Measurements from ENCODE around the gene EFEMP1. TPM values are rescaled to one million over a fixed set of nuclear protein-coding genes. Genes with fewer than 3 reads are reported as not detected.

Gene EFEMP1
- polyA plus RNA-seq, 1 experiment = 1,148 TPM

- DNase-seq (ENCODE audit: low read depth) = no peak
- TF ChIP-seq, protein P1, sequence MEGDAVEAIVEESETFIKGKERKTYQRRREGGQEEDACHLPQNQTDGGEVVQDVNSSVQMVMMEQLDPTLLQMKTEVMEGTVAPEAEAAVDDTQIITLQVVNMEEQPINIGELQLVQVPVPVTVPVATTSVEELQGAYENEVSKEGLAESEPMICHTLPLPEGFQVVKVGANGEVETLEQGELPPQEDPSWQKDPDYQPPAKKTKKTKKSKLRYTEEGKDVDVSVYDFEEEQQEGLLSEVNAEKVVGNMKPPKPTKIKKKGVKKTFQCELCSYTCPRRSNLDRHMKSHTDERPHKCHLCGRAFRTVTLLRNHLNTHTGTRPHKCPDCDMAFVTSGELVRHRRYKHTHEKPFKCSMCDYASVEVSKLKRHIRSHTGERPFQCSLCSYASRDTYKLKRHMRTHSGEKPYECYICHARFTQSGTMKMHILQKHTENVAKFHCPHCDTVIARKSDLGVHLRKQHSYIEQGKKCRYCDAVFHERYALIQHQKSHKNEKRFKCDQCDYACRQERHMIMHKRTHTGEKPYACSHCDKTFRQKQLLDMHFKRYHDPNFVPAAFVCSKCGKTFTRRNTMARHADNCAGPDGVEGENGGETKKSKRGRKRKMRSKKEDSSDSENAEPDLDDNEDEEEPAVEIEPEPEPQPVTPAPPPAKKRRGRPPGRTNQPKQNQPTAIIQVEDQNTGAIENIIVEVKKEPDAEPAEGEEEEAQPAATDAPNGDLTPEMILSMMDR (IDR thresholded peaks at IDR 0.05; ENCODE audit: insufficient read depth, low read depth, low read length) = no peak
- ChIA-PET POLR2A (no interaction called here), CTCF (interaction anchor here (0.7 to 1.3 kb wide), 6 partner anchors 14 to 42 kb away, joined by 3 to 5 read pairs (median 4); no protein-coding TSS in a partner anchor)
- Histone ChIP-seq H3K36me3 (ENCODE audit: control insufficient read depth, insufficient read depth, low read length) (no peaks in the 10 kb centered on the region), H3K27me3 (ENCODE audit: control insufficient read depth, insufficient read depth, low read length) (no peaks in the 10 kb centered on the region), H3K4me3 (ENCODE audit: low read depth, low read length) (no peak overlapping the region)
Observed at GRCh38 chr2:55902971-55903370, 20.6 kb downstream of the EFEMP1 start.

- Histone ChIP-seq H3K4me3 (ENCODE audit: low read depth, low read length) (no peak overlapping the region), H3K27me3 (ENCODE audit: control insufficient read depth, insufficient read depth, low read length) (no peaks in the 10 kb centered on the region), H3K36me3 (ENCODE audit: control insufficient read depth, insufficient read depth, low read length) (no peaks in the 10 kb centered on the region)
- ChIA-PET CTCF (interaction anchor here (0.8 to 1.6 kb wide), 7 partner anchors 13 to 41 kb away, joined by 3 to 5 read pairs (median 4); no protein-coding TSS in a partner anchor), POLR2A (no interaction called here)
- TF ChIP-seq, protein P1 (IDR thresholded peaks at IDR 0.05; ENCODE audit: insufficient read depth, low read depth, low read length) = no peak
- DNase-seq (ENCODE audit: low read depth) = no peak
Observed at GRCh38 chr2:55902429-55902828, 21.2 kb downstream of the EFEMP1 start.

- H3K27me3 ChIP-seq (ENCODE audit: control insufficient read depth, insufficient read depth, low read length) = no peaks in the 10 kb centered on the region
- ChIA-PET CTCF (interaction anchor here (0.8 to 1.6 kb wide), 3 partner anchors 12 to 30 kb away, joined by 3 to 4 read pairs (median 3); no protein-coding TSS in a partner anchor), POLR2A (no interaction called here)
- no peak for DNase-seq (ENCODE audit: low read depth)
- TF ChIP-seq, protein P1 (IDR thresholded peaks at IDR 0.05; ENCODE audit: insufficient read depth, low read depth, low read length) = no peak
- no peaks in the 10 kb centered on the region for H3K36me3 ChIP-seq (ENCODE audit: control insufficient read depth, insufficient read depth, low read length)
- H3K4me3 ChIP-seq (ENCODE audit: low read depth, low read length) = no peak overlapping the region
Observed at GRCh38 chr2:55901941-55902340, 21.6 kb downstream of the EFEMP1 start.

DNA sequence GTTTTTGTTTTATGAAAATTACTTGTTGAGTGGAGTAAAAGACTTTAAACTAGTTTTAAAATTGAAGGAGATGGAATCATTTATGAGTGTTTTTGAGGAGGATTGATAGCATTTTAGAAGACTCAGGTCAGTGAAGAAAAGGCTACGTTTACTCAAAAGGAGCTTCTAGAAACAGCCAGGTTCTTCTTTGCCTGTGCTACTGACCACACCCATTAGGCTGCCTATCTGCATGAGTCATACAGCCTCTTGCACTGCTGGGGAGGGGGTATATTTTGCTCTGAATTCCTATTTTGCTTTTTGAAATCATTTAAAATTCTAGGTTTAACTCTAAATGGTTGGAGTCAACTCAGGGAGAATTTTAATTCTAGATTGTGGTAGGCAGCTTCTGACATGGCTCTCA is 22.3 kb downstream of the EFEMP1 start:
- POLR2A ChIA-PET = interaction anchor here (0.7 kb wide), 1 partner anchor 64 kb away, joined by 6 read pairs; no protein-coding TSS in a partner anchor
- H3K27me3 ChIP-seq (ENCODE audit: control insufficient read depth, insufficient read depth, low read length) = no peaks in the 10 kb centered on the region
- no peak for DNase-seq (ENCODE audit: low read depth)
- no peaks in the 10 kb centered on the region for H3K36me3 ChIP-seq (ENCODE audit: control insufficient read depth, insufficient read depth, low read length)
- CTCF ChIA-PET = interaction anchor here (0.8 to 1.6 kb wide), 2 partner anchors 11 to 29 kb away, joined by 3 read pairs; no protein-coding TSS in a partner anchor
- TF ChIP-seq, protein P1 (IDR thresholded peaks at IDR 0.05; ENCODE audit: insufficient read depth, low read depth, low read length) = no peak
- H3K4me3 ChIP-seq (ENCODE audit: low read depth, low read length) = no peak overlapping the region

- Histone ChIP-seq H3K36me3 (ENCODE audit: control insufficient read depth, insufficient read depth, low read length) (no peaks in the 10 kb centered on the region; the same call in 1 of the 2 replicates), H3K27me3 (ENCODE audit: control insufficient read depth, insufficient read depth, low read length) (no peaks in the 10 kb centered on the region), H3K4me3 (ENCODE audit: low read depth, low read length) (no peak overlapping the region)
- POLR2A ChIA-PET = interaction anchor here (1.0 kb wide), 1 partner anchor 12 kb away, joined by 3 read pairs; no protein-coding TSS in a partner anchor
- no peak for DNase-seq (ENCODE audit: low read depth)
- CTCF ChIA-PET = no interaction called here
- TF ChIP-seq, protein P1 (IDR thresholded peaks at IDR 0.05; ENCODE audit: insufficient read depth, low read depth, low read length) = no peak
Observed at GRCh38 chr2:55899881-55900280, 23.7 kb downstream of the EFEMP1 start.

Measured in BJ (cell line).